Activated T-cell treated with anti-CD3 and anti-CD28 coated beads, Interleukin-2, amount 50 U/mL, for 72 hours (primary cell): ENCODE measurements around the gene DDIT4. TPM values are rescaled to one million over a fixed set of nuclear protein-coding genes. Genes with fewer than 3 reads are reported as not detected.
"Not testable (repeated sequence)": the region's sequence is repeated elsewhere in the genome, so short reads cannot be mapped to it uniquely, and the experiment has no call there.

ENCODE experiments used
- ATAC-seq, 2 donors: fragments of 150-1000 bp; cut with Tn5 transposase; replicated peaks in 1 of 2; 2 replicates each; pipeline ENCODE4 v1.10.0; 2021; ENCODE audit warnings: moderate library complexity in 2 of 2, mild to moderate bottlenecking in 1 of 2
- DNase-seq, 2 donors: peaks; one replicate each; pipeline ENCODE4 v3.0.0; 2021 to 2022; ENCODE audit warnings: mixed read lengths in 1 of 2
- H3K27ac Mint-ChIP-seq: one replicate; pipeline ENCODE4 v1.8.0; 2022; ENCODE audit warnings: mild to moderate bottlenecking, moderate library complexity, mixed read lengths
- H3K27me3 Mint-ChIP-seq: one replicate; pipeline ENCODE4 v1.8.0; 2022; ENCODE audit warnings: low read depth, mixed read lengths
- H3K36me3 Mint-ChIP-seq, 2 donors: one replicate each; pipeline ENCODE4 v1.8.0; 2022; ENCODE audit warnings: mixed read lengths in 2 of 2, mild to moderate bottlenecking in 1 of 2; ENCODE audit not compliant: insufficient read depth in 2 of 2
- H3K4me1 Mint-ChIP-seq: one replicate; pipeline ENCODE4 v1.8.0; 2022; ENCODE audit warnings: low read depth, mixed read lengths
- H3K4me3 Mint-ChIP-seq, 2 donors: one replicate each; pipeline ENCODE4 v1.8.0; 2022; ENCODE audit warnings: mild to moderate bottlenecking in 2 of 2, mixed read lengths in 2 of 2, moderate library complexity in 2 of 2
- H3K9me3 Mint-ChIP-seq, 2 donors: one replicate each; pipeline ENCODE4 v1.8.0; 2022; ENCODE audit warnings: mixed read lengths in 2 of 2
- total RNA-seq, 2 donors: library from RNA; stranded (reverse); gene quantifications; one replicate each; pipeline ENCODE4 v1.2.3, GENCODE V29; 2022

Gene DDIT4
- total RNA-seq, 2 donors from 2014 or later = 1,119 to 1,202 TPM

DNA sequence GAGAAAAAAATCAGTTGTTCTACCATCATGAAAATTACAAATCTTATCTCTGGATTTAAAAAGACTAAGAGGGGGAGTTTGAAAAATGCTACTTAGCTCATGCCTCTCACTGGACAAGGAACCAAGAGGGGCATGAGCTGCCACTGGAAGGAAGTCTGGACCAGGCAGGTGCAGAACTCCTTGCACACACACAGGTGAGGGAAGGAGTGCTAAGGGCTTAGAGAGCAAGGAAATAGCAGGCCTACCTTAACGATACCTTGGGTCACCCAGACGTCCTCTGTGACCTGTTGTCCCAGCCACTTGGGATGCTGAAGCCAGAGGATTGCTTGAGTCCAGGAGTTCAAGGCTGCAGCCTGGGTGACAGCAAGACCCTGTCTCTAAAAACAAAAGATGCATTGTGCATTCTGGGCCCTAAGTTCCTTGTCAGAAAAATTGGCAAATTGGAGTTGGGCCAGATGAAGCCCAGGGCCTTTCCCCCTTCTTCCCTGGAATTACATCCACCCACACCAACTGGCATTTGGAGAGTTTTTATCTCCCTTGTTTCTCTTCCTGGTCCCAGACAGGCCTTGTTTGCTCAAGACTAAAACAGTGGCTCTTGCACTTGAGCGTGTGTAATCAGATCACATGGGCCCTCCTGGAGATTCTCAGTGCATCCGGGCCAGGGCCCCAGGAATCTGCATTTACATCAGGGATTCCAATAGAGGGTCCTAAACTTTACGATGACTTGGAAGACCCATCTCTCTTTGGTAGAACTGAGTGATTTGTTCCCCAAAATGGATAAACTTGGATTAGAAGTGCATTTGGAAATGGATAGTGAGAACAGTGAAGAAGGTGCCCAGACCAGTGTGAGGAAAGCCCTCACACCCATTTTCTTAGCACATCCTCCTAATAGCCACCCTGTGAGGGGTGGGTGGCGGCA is 3.0 kb downstream of the DDIT4 start:
- peak overlapping the region; percentile 98 for H3K27ac Mint-ChIP-seq
- peaks cover 27 to 28% of the 10 kb centered on the region in 2 donors for H3K36me3 Mint-ChIP-seq
- ATAC-seq = no peak
- peaks cover 55% of the 10 kb centered on the region for H3K4me1 Mint-ChIP-seq
- H3K4me3 Mint-ChIP-seq = peak overlapping the region; percentile 90 to 96
- peak in 1 of 2 donors; percentile 42 for DNase-seq
- H3K27me3 Mint-ChIP-seq = no peaks in the 10 kb centered on the region
- H3K9me3 Mint-ChIP-seq = no peaks in the 10 kb centered on the region

GRCh38 chr10:72277340-72277995 is 3.7 kb downstream of the DDIT4 start:
- Mint-ChIP-seq H3K9me3 (no peaks in the 10 kb centered on the region), H3K4me1 (peaks cover 47% of the 10 kb centered on the region), H3K27me3 (no peaks in the 10 kb centered on the region), H3K36me3 (peaks cover 27 to 28% of the 10 kb centered on the region in 2 donors), H3K4me3 (peak overlapping the region; percentile 90 to 96), H3K27ac (peak overlapping the region; percentile 54)
- ATAC-seq (no peak), DNase-seq (no peak)

DNA sequence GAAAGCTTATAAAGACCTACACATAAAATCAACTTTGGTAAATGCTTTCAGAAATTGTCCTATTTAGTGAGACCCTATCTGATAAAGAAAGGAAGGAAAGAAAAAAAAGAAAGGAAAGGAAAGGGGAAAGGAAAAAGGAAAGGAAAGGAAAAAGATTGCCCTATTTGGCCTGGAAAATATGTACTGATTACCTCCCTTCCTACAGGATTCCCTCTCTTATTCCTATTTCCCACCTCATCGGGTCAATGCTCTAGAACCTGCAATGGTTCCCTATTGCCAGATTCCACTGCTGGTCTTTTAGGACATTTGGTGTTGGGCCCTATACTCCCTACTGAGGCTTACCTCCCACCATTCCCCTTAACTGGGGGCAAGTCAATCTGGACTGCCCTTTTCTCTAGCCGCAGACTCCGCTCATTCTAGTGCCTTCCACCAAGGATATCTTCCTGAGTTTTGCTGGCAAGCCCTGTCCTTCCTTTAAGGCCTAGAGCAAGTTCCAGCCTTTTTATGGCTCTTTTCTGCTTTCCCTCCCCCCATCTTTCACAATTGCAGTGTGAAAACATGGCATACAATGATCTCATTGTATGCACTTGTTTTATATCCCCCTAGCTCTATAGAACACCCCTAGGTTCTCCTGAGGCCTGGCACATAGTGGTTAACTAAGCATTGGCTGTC is 4.4 kb downstream of the DDIT4 start:
- Mint-ChIP-seq H3K27me3 (no peaks in the 10 kb centered on the region), H3K4me1 (peaks cover 43% of the 10 kb centered on the region), H3K9me3 (no peaks in the 10 kb centered on the region), H3K27ac (peak overlapping the region; percentile 54), H3K4me3 (peak overlapping the region in 1 of 2 donors; percentile 3), H3K36me3 (peaks cover 27 to 28% of the 10 kb centered on the region in 2 donors)
- ATAC-seq (no peak), DNase-seq (no peak)

DNA sequence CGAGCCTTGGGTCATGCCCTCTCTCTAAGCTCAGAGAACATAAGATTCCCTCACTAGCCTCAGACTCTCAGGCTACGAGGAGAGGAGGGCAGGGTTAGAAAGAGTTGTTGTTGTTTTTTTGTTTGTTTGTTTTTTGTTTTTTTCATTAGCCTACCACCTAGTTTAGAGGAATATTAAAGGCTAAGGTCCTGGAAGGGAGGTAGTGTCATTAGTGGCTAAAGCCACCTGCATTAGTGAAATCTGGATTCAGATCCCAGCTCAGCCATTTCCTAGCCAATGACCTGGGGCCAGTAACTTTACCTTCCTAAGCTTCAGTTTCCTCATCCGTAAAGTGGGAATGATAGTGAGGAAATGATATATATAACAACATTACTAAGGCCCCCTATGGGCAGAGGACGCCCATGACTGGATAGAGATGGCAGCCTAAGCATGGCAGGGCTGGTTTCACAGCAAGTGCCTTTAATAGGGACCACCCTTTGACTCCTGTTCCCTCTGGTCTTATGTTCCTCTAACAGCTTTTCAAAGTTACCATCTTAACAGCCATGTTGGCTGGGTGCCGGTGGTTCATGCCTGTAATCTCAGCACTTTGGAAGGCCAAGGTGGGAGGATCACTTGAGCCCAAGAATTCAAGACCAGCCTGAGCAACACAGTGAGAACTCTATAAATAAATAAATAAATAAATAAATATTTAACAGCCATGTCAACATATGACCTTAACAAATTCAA is 5.1 kb downstream of the DDIT4 start:
- Mint-ChIP-seq H3K4me1 (peaks cover 43% of the 10 kb centered on the region), H3K4me3 (no peak overlapping the region), H3K9me3 (no peaks in the 10 kb centered on the region), H3K27me3 (no peaks in the 10 kb centered on the region), H3K36me3 (peaks cover 24% of the 10 kb centered on the region in 2 donors), H3K27ac (peak overlapping the region; percentile 54)
- no peak for DNase-seq
- no peak for ATAC-seq

DNA sequence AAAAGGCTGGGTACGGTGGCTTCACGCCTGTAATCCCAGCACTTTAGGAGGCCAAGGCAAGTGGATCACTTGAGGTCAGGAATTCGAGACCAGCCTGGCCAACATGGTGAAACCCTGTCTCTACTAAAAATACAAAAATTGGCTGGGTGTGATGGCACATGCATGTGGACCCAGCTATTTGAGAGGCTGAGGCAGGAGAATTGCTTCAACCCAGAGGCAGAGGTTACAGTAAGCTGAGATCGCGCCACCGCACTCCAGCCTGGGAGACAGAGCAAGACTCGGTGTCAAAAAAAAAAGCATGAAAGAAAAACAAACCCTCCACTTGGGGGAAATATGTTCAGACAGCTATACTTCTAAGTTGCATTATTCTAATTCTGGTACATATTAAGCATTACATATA is 5.9 kb downstream of the DDIT4 start:
- peaks cover 18 to 19% of the 10 kb centered on the region in 2 donors for H3K36me3 Mint-ChIP-seq
- DNase-seq, H3K4me3 Mint-ChIP-seq, ATAC-seq, H3K27ac Mint-ChIP-seq, H3K9me3 Mint-ChIP-seq, H3K27me3 Mint-ChIP-seq: not testable (repeated sequence)
- H3K4me1 Mint-ChIP-seq = peaks cover 48% of the 10 kb centered on the region

- Mint-ChIP-seq H3K27me3 (no peaks in the 10 kb centered on the region), H3K4me1 (peaks cover 52% of the 10 kb centered on the region), H3K36me3 (peaks cover 2% of the 10 kb centered on the region in 2 donors), H3K27ac (peak overlapping the region; percentile 4), H3K9me3 (no peaks in the 10 kb centered on the region), H3K4me3 (no peak overlapping the region)
- no peak for DNase-seq
- ATAC-seq = no peak
Measured at GRCh38 chr10:72283131-72283530, 9.4 kb downstream of the DDIT4 start.

DNA sequence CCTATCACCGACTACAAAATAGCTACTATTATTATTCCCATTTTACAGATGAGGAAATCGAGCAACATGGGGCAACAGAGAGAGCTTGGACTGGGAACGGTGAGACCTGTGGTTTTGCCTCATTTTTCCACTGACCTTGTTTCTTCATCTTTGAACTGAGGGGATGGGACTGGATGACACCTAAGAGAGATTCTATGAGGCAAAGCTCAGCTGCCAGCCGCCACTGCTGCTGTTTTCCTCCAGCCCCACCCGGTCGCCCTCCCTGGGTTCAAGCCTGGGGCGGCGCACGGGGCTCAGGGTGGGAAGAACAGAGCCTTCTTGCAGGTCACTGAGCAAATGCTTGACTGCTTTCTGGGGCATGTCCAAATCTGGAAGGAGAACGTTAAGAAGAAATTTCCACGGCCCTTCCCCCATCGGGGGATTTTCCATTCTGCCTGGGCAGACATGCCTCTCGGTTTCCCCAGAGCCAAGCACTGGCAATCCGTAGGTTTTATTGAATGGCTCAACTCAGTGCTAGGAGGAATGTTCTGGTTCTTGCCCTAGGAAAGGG is 12.3 kb downstream of the DDIT4 start:
- Mint-ChIP-seq H3K27me3 (no peaks in the 10 kb centered on the region), H3K4me1 (peaks cover 42% of the 10 kb centered on the region), H3K27ac (no peak overlapping the region), H3K9me3 (no peaks in the 10 kb centered on the region), H3K4me3 (peak overlapping the region in 1 of 2 donors; percentile 17), H3K36me3 (peaks cover 2% of the 10 kb centered on the region in 2 donors)
- ATAC-seq = no peak
- DNase-seq = no peak

DNA sequence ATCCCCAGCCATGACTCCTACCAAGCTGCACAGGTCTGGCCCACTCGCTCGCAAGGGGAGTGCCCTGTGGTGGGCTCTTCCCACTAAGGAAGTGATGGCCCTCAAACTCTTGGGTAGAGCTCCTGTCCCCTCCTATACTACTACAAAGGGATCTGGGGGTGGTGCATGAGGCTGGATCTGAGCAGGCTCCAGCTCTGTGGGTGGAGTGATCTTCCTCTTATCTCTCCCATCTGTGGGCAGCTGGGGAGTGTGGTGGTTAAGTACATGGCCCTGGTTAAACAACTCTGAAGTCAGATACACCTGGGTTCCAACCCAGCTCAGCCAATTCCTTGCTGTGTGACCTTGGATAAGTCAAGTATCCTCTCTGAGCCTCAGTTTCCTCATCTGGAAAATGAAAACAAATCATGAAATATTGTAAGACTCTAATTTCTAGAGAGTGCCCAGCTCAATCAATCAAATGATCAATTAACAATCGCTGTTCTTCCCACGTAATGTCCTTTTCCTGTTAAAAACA is 17.4 kb downstream of the DDIT4 start:
- H3K36me3 Mint-ChIP-seq = peaks cover 2 to 6% of the 10 kb centered on the region in 2 donors
- no peaks in the 10 kb centered on the region for H3K27me3 Mint-ChIP-seq
- peak; percentile 17 to 23 for ATAC-seq
- H3K27ac Mint-ChIP-seq = peak overlapping the region; percentile 93
- peak; percentile 53 to 59 for DNase-seq
- peaks cover 73% of the 10 kb centered on the region for H3K4me1 Mint-ChIP-seq
- peak overlapping the region; percentile 73 to 79 for H3K4me3 Mint-ChIP-seq
- no peaks in the 10 kb centered on the region for H3K9me3 Mint-ChIP-seq

DNA sequence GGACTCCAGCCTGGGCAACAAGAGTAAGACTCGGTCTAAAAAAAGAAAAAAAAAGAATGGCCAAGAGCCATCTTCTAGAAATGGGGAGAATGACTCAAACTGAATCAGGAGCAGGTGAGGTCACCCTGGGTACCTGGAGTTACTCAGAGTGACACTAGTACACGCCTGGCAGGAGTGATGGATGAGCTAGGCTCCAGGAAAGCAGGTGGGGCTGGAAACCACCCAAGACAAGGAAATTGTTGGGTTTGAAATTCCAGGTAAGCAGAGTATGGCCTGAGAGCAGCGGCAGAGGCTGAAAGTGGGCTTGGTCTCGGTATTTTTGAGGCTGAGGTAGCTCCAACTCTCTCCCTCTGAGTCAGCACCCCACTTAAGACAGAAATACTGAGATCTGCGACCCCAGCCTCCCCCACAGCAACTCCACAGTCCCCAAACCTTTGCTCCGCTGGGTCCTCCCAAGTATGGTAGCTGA is 18.5 kb downstream of the DDIT4 start:
- ATAC-seq (peak; percentile 63 to 66), DNase-seq (peak; percentile 75 to 85)
- no peaks in the 10 kb centered on the region for H3K9me3 Mint-ChIP-seq
- peak overlapping the region; percentile 73 to 79 for H3K4me3 Mint-ChIP-seq
- H3K27ac Mint-ChIP-seq = peak overlapping the region; percentile 97
- H3K4me1 Mint-ChIP-seq = peaks cover 67% of the 10 kb centered on the region
- no peaks in the 10 kb centered on the region for H3K27me3 Mint-ChIP-seq
- peaks cover 0 to 4% of the 10 kb centered on the region in 2 donors for H3K36me3 Mint-ChIP-seq

- Mint-ChIP-seq H3K36me3 (peaks cover 0 to 4% of the 10 kb centered on the region in 2 donors), H3K27me3 (no peaks in the 10 kb centered on the region), H3K9me3 (no peaks in the 10 kb centered on the region), H3K4me3 (peak overlapping the region; percentile 80 to 87), H3K27ac (peak overlapping the region; percentile 97), H3K4me1 (peaks cover 81% of the 10 kb centered on the region)
- DNase-seq (peak in 1 of 2 donors; percentile 30), ATAC-seq (no peak)
Measured at GRCh38 chr10:72295330-72295910, 21.7 kb downstream of the DDIT4 start.

DNA sequence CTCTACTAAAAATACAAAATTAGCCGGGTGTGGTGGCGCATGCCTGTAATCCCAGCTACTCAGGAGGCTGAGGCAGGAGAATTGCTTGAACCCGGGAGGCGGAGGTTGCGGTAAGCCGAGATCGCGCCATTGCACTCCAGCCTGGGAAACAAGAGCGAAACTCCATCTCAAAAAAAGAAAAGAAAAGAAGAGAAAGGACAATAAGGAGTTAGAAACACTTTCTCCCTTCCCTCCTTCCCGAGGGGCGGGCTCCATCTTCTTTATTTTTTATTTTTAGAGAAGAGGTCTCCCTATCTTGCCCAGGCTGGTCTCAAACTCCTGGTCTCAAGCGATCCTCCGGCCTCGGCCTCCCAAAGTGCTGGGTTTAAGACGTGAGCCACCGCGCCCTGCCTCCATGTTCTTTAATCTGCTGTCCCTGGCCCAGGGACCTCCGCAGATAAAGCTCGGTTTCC is 23.1 kb downstream of the DDIT4 start:
- H3K36me3 Mint-ChIP-seq, DNase-seq, H3K27me3 Mint-ChIP-seq, ATAC-seq, H3K9me3 Mint-ChIP-seq: not testable (repeated sequence)
- H3K27ac Mint-ChIP-seq = peak overlapping the region; percentile 92
- H3K4me1 Mint-ChIP-seq = peaks cover 75% of the 10 kb centered on the region
- H3K4me3 Mint-ChIP-seq = peak overlapping the region; percentile 75 to 80
